Forelimb muscle (tissue), 1 donor: ENCODE data around the gene COL5A1. TPM values are rescaled to one million over a fixed set of nuclear protein-coding genes. Genes with fewer than 3 reads are reported as not detected.
"Not testable (repeated sequence)": the region's sequence is repeated elsewhere in the genome, so short reads cannot be mapped to it uniquely, and the experiment has no call there.

Experiments used
- DNase-seq: peaks from one replicate; pipeline ENCODE4 v3.0.0-alpha.2; 2013; ENCODE audit warnings: low read depth
- polyA plus RNA-seq: library from polyadenylated mRNA; unstranded; fragments of 120-200 nt; gene quantifications from one replicate; pipeline ENCODE4 v1.2.1, GENCODE V29; 2013; ENCODE audit not compliant: insufficient read length

COL5A1 gene
- polyA plus RNA-seq, 1 donor, result 425 TPM

- no peak for DNase-seq
Measured at GRCh38 chr9:134676886-134677285, 35.3 kb downstream of the COL5A1 start.

- DNase-seq, result no peak
Measured at GRCh38 chr9:134677743-134678142, 36.1 kb downstream of the COL5A1 start.

GRCh38 chr9:134678206-134678605 lies 36.6 kb downstream of the COL5A1 start:
- no peak for DNase-seq

GRCh38 chr9:134678666-134679443 lies 37.3 kb downstream of the COL5A1 start:
- DNase-seq, result no peak

GRCh38 chr9:134679616-134680392 lies 38.2 kb downstream of the COL5A1 start:
- no peak for DNase-seq

- no peak for DNase-seq
Measured at GRCh38 chr9:134680393-134681060, 38.9 kb downstream of the COL5A1 start.

GRCh38 chr9:134681061-134681661 lies 39.6 kb downstream of the COL5A1 start:
- DNase-seq, result no peak

GRCh38 chr9:134682026-134682425 lies 40.4 kb downstream of the COL5A1 start:
- DNase-seq, result no peak

GRCh38 chr9:134682651-134683364 lies 41.2 kb downstream of the COL5A1 start:
- DNase-seq, result no peak

- DNase-seq, result no peak
Measured at GRCh38 chr9:134683714-134684374, 42.2 kb downstream of the COL5A1 start.

- DNase-seq, result no peak
Measured at GRCh38 chr9:134684375-134684723, 42.7 kb downstream of the COL5A1 start.

- DNase-seq, result not testable (repeated sequence)
Measured at GRCh38 chr9:134684941-134685340, 43.3 kb downstream of the COL5A1 start.

GRCh38 chr9:134685784-134686183 lies 44.2 kb downstream of the COL5A1 start:
- DNase-seq, result no peak

- no peak for DNase-seq
Measured at GRCh38 chr9:134686896-134687295, 45.3 kb downstream of the COL5A1 start.

GRCh38 chr9:134687556-134687955 lies 46.0 kb downstream of the COL5A1 start:
- DNase-seq, result no peak

GRCh38 chr9:134688231-134688630 lies 46.6 kb downstream of the COL5A1 start:
- no peak for DNase-seq

- no peak for DNase-seq
Measured at GRCh38 chr9:134688661-134689320, 47.2 kb downstream of the COL5A1 start.

GRCh38 chr9:134689321-134690181 lies 47.9 kb downstream of the COL5A1 start:
- no peak for DNase-seq

GRCh38 chr9:134690301-134690751 lies 48.7 kb downstream of the COL5A1 start:
- DNase-seq, result no peak
